HEK293 (cell line): ENCODE results near the gene RASAL2.

ENCODE experiments used
- BCL11A ChIP-seq: fragments of 450-650 bp; formaldehyde crosslinking; IDR thresholded peaks from 2 replicates; pipeline ENCODE4 v1.5.1; 2016; ENCODE audit warnings: low read depth, missing biosample characterization, missing genetic modification characterization
- BCL11B ChIP-seq: fragments of 450-650 bp; formaldehyde crosslinking; IDR thresholded peaks from 2 replicates; pipeline ENCODE4 v1.5.1; 2016; ENCODE audit warnings: low read depth, missing biosample characterization, missing genetic modification characterization
- GLI4 ChIP-seq: fragments of 450-650 bp; formaldehyde crosslinking; IDR thresholded peaks from 2 replicates; pipeline ENCODE4 v1.5.1; 2016; ENCODE audit warnings: missing biosample characterization, missing genetic modification characterization
- OSR2 ChIP-seq: fragments of 450-650 bp; formaldehyde crosslinking; IDR thresholded peaks from 2 replicates; pipeline ENCODE4 v1.5.1; 2016; ENCODE audit warnings: missing biosample characterization, missing genetic modification characterization
- RBAK ChIP-seq: fragments of 450-650 bp; formaldehyde crosslinking; IDR thresholded peaks from 2 replicates; pipeline ENCODE4 v1.5.1; 2016; ENCODE audit warnings: missing biosample characterization, missing genetic modification characterization
- REPIN1 ChIP-seq: fragments of 450-650 bp; formaldehyde crosslinking; IDR thresholded peaks from 2 replicates; pipeline ENCODE4 v1.5.1; 2017; ENCODE audit warnings: missing biosample characterization, missing genetic modification characterization, low read depth
- YY2 ChIP-seq: fragments of 450-650 bp; formaldehyde crosslinking; IDR thresholded peaks from 2 replicates; pipeline ENCODE4 v1.5.1; 2016; ENCODE audit warnings: missing biosample characterization, missing genetic modification characterization
- ZFP41 ChIP-seq: fragments of 450-650 bp; formaldehyde crosslinking; IDR thresholded peaks from 2 replicates; pipeline ENCODE4 v1.5.1; 2016; ENCODE audit warnings: missing biosample characterization, missing genetic modification characterization, borderline replicate concordance
- ZNF112 ChIP-seq: fragments of 450-650 bp; formaldehyde crosslinking; IDR thresholded peaks from 2 replicates; pipeline ENCODE4 v1.5.0; 2017; ENCODE audit warnings: missing biosample characterization, missing genetic modification characterization
- ZNF138 ChIP-seq: fragments of 450-650 bp; formaldehyde crosslinking; IDR thresholded peaks from 2 replicates; pipeline ENCODE4 v1.5.1; 2016; ENCODE audit warnings: missing biosample characterization, missing genetic modification characterization, borderline replicate concordance
- ZNF146 ChIP-seq: fragments of 450-650 bp; formaldehyde crosslinking; IDR thresholded peaks from 2 replicates; pipeline ENCODE4 v1.5.1; 2016; ENCODE audit warnings: missing biosample characterization, missing genetic modification characterization
- TF ChIP-seq, protein P1 (sequence below): fragments of 450-650 bp; formaldehyde crosslinking; IDR thresholded peaks from 2 replicates; pipeline ENCODE4 v1.5.1; 2016; ENCODE audit warnings: missing biosample characterization, missing genetic modification characterization
- TF ChIP-seq, protein P2 (sequence below): fragments of 450-650 bp; formaldehyde crosslinking; IDR thresholded peaks from 2 replicates; pipeline ENCODE4 v1.5.1; 2016; ENCODE audit warnings: missing biosample characterization, missing genetic modification characterization

DNA sequence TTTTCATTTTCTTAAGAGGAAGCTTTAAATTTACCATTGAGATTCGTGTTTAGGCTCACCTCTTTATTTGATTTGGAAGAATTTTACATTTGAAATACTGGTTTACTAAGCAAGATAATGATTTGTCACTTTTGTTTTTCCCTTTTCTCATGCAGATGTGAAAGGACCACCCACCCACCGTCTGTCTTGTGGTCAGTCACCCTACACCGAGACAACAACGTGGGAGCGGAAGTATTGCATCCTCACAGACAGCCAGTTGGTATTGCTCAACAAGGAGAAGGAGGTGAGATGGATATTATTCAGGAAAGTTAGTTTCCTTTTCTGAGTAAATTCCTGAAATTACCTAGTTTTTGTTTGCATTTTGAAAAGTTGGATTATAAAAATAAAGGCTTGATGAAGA, 189.5 kb downstream of the RASAL2 start:
- TF ChIP-seq BCL11A (tag by site-specific recombination) (no peak), ZNF146 (tag by site-specific recombination) (no peak), RBAK (tag by site-specific recombination) (no peak), REPIN1 (tag by site-specific recombination) (no peak), GLI4 (no peak), ZNF112 (tag by site-specific recombination) (no peak), ZNF138 (no peak), YY2 (tag by site-specific recombination) (no peak), OSR2 (no peak), BCL11B (tag by site-specific recombination) (no peak), ZFP41 (no peak)
- TF ChIP-seq, protein P1, sequence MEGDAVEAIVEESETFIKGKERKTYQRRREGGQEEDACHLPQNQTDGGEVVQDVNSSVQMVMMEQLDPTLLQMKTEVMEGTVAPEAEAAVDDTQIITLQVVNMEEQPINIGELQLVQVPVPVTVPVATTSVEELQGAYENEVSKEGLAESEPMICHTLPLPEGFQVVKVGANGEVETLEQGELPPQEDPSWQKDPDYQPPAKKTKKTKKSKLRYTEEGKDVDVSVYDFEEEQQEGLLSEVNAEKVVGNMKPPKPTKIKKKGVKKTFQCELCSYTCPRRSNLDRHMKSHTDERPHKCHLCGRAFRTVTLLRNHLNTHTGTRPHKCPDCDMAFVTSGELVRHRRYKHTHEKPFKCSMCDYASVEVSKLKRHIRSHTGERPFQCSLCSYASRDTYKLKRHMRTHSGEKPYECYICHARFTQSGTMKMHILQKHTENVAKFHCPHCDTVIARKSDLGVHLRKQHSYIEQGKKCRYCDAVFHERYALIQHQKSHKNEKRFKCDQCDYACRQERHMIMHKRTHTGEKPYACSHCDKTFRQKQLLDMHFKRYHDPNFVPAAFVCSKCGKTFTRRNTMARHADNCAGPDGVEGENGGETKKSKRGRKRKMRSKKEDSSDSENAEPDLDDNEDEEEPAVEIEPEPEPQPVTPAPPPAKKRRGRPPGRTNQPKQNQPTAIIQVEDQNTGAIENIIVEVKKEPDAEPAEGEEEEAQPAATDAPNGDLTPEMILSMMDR (tag by site-specific recombination): no peak
- TF ChIP-seq, protein P2, sequence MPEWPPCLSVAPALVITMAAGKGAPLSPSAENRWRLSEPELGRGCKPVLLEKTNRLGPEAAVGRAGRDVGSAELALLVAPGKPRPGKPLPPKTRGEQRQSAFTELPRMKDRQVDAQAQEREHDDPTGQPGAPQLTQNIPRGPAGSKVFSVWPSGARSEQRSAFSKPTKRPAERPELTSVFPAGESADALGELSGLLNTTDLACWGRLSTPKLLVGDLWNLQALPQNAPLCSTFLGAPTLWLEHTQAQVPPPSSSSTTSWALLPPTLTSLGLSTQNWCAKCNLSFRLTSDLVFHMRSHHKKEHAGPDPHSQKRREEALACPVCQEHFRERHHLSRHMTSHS: no peak
